NCI-H1105 (cell line): ENCODE results near the gene KRT24.

Experiments
- DNase-seq: peaks from one replicate; lab custom pipeline; 2025; lab: John Stamatoyannopoulos, UW

Gene KRT24

DNA sequence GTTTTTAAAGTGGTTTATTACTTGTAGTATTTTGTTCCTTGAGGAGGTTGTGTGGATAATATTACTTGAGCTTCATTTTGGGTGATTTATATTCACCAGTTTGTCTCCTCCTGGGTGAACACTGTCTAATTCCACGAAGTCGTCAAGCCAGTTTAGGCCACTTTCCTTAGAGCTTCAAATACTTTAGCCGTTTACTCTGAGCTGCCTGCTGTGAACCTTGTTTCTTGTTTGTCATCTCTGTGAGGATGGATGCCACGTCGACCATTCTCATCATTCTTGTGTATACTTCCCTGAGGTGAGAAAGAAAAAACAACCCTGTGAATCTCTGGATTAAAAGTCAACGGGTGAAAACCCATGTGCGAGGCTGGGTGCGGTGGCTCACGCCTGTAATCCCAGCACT, 9.0 kb downstream of the KRT24 start:
- no peak for DNase-seq

- no peak for DNase-seq
Measured at GRCh38 chr17:40687106-40687505, 16.4 kb downstream of the KRT24 start.

GRCh38 chr17:40686192-40686591, 17.4 kb downstream of the KRT24 start:
- DNase-seq = no peak

GRCh38 chr17:40680998-40681397, 22.6 kb downstream of the KRT24 start:
- DNase-seq = no peak

DNA sequence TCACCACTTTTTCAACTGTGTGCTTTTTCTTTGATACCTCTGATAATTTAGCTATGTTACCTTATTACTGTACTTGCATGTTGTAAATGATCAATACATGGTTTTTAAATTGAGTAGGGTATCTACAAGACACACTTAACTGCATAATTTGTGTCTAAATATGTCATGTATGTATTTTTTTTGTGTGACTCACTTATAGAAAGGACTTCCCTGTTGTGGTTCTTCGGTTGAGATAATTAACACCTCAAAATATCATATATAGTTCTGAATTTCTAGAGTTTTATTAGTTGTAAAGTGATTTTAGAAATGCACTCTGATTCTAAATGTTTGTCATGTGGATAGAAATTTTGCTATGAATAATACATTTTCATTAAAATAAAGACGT, 24.0 kb downstream of the KRT24 start:
- no peak for DNase-seq

- DNase-seq = no peak
Measured at GRCh38 chr17:40678902-40679522, 24.5 kb downstream of the KRT24 start.

GRCh38 chr17:40675905-40676304, 27.6 kb downstream of the KRT24 start:
- no peak for DNase-seq

DNA sequence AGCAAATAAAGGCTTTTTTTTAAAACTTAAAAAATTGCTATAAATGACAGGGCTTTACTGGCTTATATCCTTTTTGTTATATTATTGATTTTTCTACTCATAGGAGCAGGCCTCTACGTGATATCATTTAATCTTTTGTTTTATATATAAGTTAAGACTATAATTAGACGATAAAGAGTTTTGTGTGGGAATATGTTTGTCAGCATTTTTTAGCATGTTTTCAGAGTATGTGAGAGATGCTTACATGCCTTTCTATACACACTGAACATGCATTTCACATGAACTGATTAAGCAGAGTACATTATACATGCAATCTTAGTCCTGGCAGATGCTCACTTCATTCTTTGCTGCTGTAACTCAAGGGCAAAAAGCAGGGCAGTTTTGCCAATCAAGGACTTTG, 30.9 kb downstream of the KRT24 start:
- no peak for DNase-seq

- DNase-seq = no peak
Measured at GRCh38 chr17:40671282-40671681, 32.3 kb downstream of the KRT24 start.

DNA sequence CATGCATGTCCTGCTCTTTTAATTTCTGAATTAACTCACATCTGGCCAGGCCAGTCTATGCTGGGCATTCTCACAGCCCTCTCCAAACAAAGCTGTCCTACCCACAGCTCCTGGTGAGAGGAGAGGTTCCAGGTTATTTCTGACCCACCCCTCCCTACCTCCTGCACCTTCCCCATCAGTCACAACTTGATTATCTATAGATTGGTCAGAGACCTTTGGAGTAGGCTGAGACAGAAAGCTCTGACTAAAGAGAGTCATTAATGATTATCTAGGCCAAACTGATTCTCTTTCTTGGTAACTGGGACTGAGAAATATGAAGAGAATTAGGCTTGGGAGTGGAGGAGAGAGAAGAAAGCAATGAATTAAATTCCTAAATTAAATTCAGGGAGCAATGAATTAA, 37.2 kb downstream of the KRT24 start:
- no peak for DNase-seq

DNA sequence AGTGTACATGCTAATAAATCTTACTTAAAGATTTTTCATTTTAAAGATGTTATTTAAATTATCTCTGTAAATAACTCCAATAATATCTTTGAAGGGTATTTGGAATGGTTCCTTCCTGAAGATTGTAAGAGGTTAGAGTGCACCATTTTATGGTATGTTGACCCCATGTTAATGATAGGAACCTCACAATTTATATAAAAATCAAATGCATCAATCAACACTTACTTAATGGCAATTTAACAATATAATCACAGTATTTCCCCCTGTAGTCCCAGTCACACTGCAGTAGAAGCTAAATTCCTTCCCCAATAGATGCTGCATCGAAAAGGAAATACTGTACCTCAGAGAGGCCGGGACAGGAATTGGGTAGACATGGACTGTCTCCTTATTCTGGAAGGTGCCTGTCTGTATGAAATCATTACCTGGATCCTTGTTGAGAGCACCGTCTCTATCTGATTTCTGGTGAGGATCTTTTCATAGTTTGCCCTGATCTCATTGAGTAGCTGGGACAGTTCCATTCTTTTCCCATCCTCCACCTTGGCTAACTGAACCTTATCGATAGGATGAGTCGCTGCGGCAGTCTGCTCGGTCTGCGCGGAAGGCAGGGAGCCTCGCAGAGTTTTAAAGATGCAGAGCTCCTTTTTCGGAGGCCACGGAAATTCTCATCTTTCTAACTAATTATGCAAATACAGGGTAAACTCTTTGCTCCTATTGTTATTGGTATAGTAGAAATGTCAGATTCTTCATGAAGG, 38.8 kb downstream of the KRT24 start, which contains the start of gene KRT222:
Gene KRT222 (minus strand): TSS at position 596 of the 752 bp plus-strand sequence. CDS start 78 bp downstream, at position 518.
- no peak for DNase-seq

- DNase-seq = no peak
Measured at GRCh38 chr17:40663252-40663651, 40.3 kb downstream of the KRT24 start.

DNA sequence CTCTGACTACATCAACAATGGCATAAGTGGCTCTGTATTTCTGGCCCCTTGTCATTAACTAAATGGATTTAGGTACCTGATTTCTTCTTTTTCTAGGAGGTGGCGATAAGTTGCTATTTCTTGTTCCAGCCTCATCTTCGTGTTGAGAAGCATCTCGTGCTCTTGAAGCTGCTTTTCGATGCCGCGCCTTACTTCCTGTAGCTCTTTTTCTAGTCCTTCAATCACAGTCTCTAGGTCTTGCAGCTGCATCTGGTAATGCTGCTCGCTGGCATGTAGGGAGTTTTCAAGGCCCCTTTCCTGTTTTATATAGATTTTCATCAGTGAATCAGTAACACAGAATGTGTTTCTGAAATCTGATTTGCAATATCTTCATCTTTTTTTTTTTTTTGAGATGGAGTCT, 43.6 kb downstream of the KRT24 start:
- DNase-seq = no peak

DNA sequence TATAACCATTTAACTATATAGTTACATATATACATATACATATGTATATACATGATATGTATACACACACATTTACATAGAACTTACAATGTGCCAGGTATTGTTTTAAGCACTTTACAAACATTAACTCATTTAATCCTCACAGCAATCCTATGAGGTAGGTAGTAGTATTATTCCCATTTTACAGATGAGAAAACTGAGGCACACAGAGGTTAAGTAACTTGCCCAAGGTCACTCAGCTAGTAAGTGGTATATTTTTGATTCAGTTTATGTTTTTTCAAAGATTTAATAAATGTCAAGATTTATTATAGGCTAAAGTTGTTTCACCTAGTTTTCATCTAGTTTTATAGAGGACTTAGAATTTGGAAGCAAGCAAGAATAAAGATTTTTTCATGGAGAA, 45.2 kb downstream of the KRT24 start:
- DNase-seq = no peak

GRCh38 chr17:40651939-40652338, 51.6 kb downstream of the KRT24 start:
- no peak for DNase-seq

- DNase-seq = no peak
Measured at GRCh38 chr17:40648384-40648968, 55.1 kb downstream of the KRT24 start.
